ENCODE results near the gene LRMDA. TPM values are rescaled to one million over a fixed set of nuclear protein-coding genes. Genes with fewer than 3 reads are reported as not detected.

Gene LRMDA
- total RNA-seq, 4 donors from 2014 or later, result 0.76 to 6.4 (median 1.3) TPM

DNA sequence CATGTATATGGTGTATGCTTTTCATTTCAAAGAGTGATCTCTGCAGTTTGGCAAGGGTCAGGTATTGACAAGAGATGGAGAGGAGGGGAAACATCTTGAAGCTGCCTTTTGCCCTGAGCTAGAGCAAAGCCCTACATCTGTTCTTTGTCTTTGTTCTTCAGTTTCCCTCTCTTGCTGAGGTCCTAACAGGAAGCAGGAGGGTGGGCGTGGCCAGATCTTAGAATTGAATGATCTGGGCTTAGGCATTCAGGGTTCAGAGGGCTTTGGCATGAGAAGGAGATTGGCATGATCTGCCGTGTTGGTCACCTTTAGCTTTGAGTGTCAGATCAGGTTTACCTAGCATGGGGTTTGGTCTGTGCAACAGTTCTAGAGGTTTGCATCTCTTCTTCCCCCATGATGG is 41.3 kb downstream of the LRMDA start:
- intact Hi-C loops (cut with DNase I; ENCODE audit: low total_unique reads), result no loop called here
- H3K4me3 ChIP-seq (ENCODE audit: low read depth, poor library complexity, severe bottlenecking), result no peak overlapping the region
- TF ChIP-seq POLR2A (IDR thresholded peaks at IDR 0.05), result no peak
- TF ChIP-seq, protein P1, sequence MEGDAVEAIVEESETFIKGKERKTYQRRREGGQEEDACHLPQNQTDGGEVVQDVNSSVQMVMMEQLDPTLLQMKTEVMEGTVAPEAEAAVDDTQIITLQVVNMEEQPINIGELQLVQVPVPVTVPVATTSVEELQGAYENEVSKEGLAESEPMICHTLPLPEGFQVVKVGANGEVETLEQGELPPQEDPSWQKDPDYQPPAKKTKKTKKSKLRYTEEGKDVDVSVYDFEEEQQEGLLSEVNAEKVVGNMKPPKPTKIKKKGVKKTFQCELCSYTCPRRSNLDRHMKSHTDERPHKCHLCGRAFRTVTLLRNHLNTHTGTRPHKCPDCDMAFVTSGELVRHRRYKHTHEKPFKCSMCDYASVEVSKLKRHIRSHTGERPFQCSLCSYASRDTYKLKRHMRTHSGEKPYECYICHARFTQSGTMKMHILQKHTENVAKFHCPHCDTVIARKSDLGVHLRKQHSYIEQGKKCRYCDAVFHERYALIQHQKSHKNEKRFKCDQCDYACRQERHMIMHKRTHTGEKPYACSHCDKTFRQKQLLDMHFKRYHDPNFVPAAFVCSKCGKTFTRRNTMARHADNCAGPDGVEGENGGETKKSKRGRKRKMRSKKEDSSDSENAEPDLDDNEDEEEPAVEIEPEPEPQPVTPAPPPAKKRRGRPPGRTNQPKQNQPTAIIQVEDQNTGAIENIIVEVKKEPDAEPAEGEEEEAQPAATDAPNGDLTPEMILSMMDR (IDR thresholded peaks at IDR 0.05), result no peak
- 73 to 86% methylated on average over 2 of the region's 2 CpGs for whole genome bisulfite sequencing, 2 donors
- no peak for DNase-seq (ENCODE audit: low spot score in 2 of 2)

DNA sequence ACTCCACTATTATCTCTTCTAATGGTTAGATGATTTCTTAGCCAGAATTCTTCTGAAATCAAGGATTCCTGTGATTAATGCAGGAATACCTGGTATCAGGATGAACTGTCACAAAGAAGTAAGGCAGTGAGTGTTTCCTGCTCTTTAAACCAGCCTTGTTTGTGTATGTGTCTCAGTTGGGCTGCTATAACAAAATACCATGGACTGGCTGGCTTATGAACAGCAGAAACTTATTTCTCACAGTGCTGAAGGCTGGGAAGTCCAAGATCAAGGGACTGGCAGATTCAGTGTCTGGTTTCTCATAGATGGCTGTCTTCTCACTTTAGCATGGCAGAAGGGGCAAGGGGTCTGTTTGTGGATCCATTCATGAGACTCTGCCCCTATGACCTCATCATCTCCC is 42.7 kb downstream of the LRMDA start:
- H3K4me3 ChIP-seq (ENCODE audit: low read depth, poor library complexity, severe bottlenecking), result no peak overlapping the region
- intact Hi-C loops (cut with DNase I; ENCODE audit: low total_unique reads), result no loop called here

DNA sequence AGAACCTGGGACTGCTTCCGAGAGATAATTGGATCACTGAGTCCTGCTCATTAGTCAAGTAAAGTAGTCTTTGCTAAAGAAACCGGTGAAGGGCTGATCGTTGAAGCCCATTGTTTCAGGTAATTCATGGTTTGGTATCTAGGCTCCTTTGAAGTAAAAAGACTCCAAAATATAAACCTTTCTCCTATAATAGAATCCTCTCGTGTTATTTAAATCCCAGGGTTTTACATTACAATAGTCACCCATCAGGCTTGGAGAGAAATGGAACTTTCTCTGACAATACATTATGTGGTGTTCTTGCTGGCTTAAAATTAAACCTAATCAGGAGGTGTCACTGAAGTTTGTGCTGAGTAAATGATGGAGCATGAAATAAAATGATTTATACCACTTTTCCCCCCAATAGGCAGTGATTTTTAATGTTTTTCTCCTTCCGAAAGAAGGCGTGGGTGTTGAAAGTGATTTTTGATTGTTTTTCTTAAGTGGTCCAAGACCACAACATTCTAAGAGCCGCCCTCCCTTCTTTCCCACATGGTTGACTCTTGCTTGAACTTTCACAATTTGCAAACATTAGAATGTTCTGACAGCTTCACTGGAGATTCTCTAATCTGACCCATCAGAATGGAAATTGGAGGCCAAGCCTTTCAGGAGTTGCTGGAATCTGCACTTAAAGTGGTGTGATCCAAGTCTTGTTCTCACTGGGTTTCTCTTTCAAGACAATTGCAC is 44.2 kb downstream of the LRMDA start:
- DNase-seq (ENCODE audit: low spot score in 2 of 2), result no peak
- WGBS, 2 donors, result 61 to 76% methylated on average over 7 of the region's 7 CpGs
- intact Hi-C loops (cut with DNase I; ENCODE audit: low total_unique reads), result no loop called here
- no peak overlapping the region for H3K4me3 ChIP-seq (ENCODE audit: low read depth, poor library complexity, severe bottlenecking)
- TF ChIP-seq POLR2A (IDR thresholded peaks at IDR 0.05), result no peak
- TF ChIP-seq, protein P1 (IDR thresholded peaks at IDR 0.05), result no peak

More for the DNA sequence above, 42.7 kb downstream of the LRMDA start:
- no peak for DNase-seq (ENCODE audit: low spot score in 2 of 2)
- TF ChIP-seq POLR2A (IDR thresholded peaks at IDR 0.05), result no peak
- TF ChIP-seq, protein P1 (IDR thresholded peaks at IDR 0.05), result no peak

DNA sequence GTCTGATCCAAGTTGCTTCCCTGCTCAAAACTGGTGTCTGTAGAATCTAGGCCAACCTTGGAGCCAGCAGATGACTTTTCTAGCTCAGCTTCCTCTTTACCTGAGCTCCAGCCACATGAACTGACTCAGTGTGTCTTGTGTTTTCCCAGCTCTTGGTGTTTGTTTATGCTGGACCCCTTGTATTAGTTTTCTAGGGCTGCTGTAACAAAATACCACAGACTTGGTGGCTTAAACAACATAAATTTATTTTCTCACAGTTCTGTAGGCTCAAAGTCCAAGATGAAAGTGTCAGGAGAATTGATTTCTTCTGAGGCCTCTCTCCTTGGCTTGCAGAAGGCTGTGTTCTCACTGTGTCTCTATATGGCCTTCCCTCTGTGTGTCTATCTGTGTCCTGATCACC is 45.1 kb downstream of the LRMDA start:
- TF ChIP-seq POLR2A (IDR thresholded peaks at IDR 0.05), result no peak
- TF ChIP-seq, protein P1 (IDR thresholded peaks at IDR 0.05), result no peak
- H3K4me3 ChIP-seq (ENCODE audit: low read depth, poor library complexity, severe bottlenecking), result no peak overlapping the region
- DNase-seq (ENCODE audit: low spot score in 2 of 2), result no peak
- intact Hi-C loops (cut with DNase I; ENCODE audit: low total_unique reads), result no loop called here

DNA sequence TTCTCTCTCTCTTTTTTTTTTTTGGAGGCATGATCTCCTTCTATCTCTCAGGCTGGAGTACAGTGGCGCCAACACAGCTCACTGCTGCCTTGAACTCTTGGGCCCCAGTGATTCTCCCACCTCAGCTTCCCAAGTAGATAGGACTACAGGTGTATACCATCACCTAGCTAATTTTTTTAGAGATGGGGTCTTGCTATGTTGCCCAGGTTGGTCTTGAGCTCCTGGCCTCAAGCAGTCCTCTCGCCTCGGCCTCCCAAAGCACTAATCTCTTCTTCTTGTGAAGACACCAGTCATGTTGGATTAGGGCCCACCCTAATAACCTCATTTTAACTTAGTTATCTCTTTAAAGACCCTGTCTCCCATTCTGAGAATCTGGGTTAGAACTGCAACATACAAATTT is 45.6 kb downstream of the LRMDA start:
- H3K4me3 ChIP-seq (ENCODE audit: low read depth, poor library complexity, severe bottlenecking), result no peak overlapping the region
- intact Hi-C loops (cut with DNase I; ENCODE audit: low total_unique reads), result no loop called here
- no peak for TF ChIP-seq POLR2A (IDR thresholded peaks at IDR 0.05)
- TF ChIP-seq, protein P1 (IDR thresholded peaks at IDR 0.05), result no peak
- DNase-seq (ENCODE audit: low spot score in 2 of 2), result no peak
- 98 to 99% methylated on average over 3 of the region's 3 CpGs for WGBS, 2 donors

DNA sequence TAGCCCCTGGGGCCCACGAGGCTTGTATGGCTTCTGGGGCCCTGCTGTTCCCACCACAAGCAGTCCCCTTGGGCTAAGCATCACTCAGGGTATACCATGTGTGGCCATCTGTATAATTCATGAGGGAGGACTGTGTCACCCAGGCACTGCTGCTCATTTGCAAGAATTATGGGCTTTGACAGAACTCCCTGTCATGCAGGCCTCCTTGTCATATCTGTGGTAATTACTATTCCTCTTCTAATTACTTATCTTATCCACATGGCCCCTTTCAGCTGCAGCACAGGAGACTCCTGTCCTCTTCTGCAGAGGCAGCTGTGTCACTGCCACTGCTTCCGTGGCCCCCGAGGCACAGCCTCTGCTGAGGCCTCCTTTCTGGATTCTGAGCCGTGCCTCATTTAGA is 46.3 kb downstream of the LRMDA start:
- no peak overlapping the region for H3K4me3 ChIP-seq (ENCODE audit: low read depth, poor library complexity, severe bottlenecking)
- 90 to 96% methylated on average over 4 of the region's 4 CpGs for WGBS, 2 donors
- DNase-seq (ENCODE audit: low spot score in 2 of 2), result no peak
- TF ChIP-seq, protein P1 (IDR thresholded peaks at IDR 0.05), result no peak
- TF ChIP-seq POLR2A (IDR thresholded peaks at IDR 0.05), result no peak
- intact Hi-C loops (cut with DNase I; ENCODE audit: low total_unique reads), result no loop called here
